Endothelial cell (in vitro differentiated cells): ENCODE measurements around the gene TSPYL1. TPM values are rescaled to one million over a fixed set of nuclear protein-coding genes. Genes with fewer than 3 reads are reported as not detected.
"Not testable (repeated sequence)": the region's sequence is repeated elsewhere in the genome, so short reads cannot be mapped to it uniquely, and the experiment has no call there.

Experiments
- DNase-seq: peaks from one replicate; pipeline ENCODE4 v3.0.0; 2021; ENCODE audit warnings: low spot score
- H3K27ac Mint-ChIP-seq: one replicate; pipeline ENCODE4 v1.8.0; 2021; ENCODE audit warnings: mixed read lengths, inconsistent platforms; ENCODE audit not compliant: unreplicated experiment
- H3K27me3 Mint-ChIP-seq: one replicate; pipeline ENCODE4 v1.8.0; 2021; ENCODE audit warnings: mild to moderate bottlenecking, moderate library complexity, mixed read lengths, inconsistent platforms; ENCODE audit not compliant: unreplicated experiment
- H3K36me3 Mint-ChIP-seq: one replicate; pipeline ENCODE4 v1.8.0; 2021; ENCODE audit warnings: mild to moderate bottlenecking, low read depth, mixed read lengths, inconsistent platforms; ENCODE audit not compliant: unreplicated experiment
- H3K4me1 Mint-ChIP-seq: one replicate; pipeline ENCODE4 v1.8.0; 2021; ENCODE audit warnings: mild to moderate bottlenecking, mixed read lengths, inconsistent platforms; ENCODE audit not compliant: unreplicated experiment
- H3K4me3 Mint-ChIP-seq: one replicate; pipeline ENCODE4 v1.8.0; 2021; ENCODE audit warnings: mild to moderate bottlenecking, mixed read lengths, inconsistent platforms; ENCODE audit not compliant: unreplicated experiment
- H3K9me3 Mint-ChIP-seq: one replicate; pipeline ENCODE4 v1.8.0; 2021; ENCODE audit warnings: mixed read lengths, inconsistent platforms; ENCODE audit not compliant: unreplicated experiment
- total RNA-seq: library from RNA; stranded (reverse); fragmentation: NEBNext Ultra II Directional; extraction: Animal tissue kit (Norgen Biotek cat#: 25700); gene quantifications from one replicate; pipeline ENCODE4 v1.2.1, GENCODE V29; 2021; ENCODE audit not compliant: unreplicated experiment
- TF ChIP-seq, protein P1 (sequence below): fragments of 200-600 bp; sonication (generic); IDR thresholded peaks from one replicate; pipeline ENCODE4 v1.5.0; 2021; ENCODE audit warnings: antibody characterized with exemption; ENCODE audit not compliant: unreplicated experiment

Gene TSPYL1
- total RNA-seq, 1 donor from 2014 or later, result 76.4 TPM

DNA sequence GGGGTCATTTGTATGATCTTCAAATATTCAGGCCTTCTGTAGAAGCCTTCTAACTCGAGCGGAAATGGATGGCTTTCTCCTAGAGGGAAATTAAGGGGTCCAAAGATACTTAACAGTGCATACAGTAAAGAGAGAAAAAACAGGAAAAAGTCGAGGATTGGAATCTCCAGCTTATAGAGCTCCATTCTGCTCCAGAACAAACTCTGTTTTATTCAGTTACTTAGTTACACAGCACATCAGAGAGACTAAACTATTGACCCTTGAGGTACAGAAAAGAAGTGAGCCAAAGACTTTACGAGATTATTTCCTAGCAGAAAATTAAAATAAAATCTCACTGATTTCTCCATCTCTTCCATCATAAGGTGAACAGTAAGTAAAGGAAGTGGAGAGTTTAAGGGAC is 47.3 kb upstream of the TSPYL1 start:
- H3K9me3 Mint-ChIP-seq, result no peaks in the 10 kb centered on the region
- H3K4me3 Mint-ChIP-seq, result no peak overlapping the region
- TF ChIP-seq, protein P1, sequence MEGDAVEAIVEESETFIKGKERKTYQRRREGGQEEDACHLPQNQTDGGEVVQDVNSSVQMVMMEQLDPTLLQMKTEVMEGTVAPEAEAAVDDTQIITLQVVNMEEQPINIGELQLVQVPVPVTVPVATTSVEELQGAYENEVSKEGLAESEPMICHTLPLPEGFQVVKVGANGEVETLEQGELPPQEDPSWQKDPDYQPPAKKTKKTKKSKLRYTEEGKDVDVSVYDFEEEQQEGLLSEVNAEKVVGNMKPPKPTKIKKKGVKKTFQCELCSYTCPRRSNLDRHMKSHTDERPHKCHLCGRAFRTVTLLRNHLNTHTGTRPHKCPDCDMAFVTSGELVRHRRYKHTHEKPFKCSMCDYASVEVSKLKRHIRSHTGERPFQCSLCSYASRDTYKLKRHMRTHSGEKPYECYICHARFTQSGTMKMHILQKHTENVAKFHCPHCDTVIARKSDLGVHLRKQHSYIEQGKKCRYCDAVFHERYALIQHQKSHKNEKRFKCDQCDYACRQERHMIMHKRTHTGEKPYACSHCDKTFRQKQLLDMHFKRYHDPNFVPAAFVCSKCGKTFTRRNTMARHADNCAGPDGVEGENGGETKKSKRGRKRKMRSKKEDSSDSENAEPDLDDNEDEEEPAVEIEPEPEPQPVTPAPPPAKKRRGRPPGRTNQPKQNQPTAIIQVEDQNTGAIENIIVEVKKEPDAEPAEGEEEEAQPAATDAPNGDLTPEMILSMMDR, result no peak
- H3K27ac Mint-ChIP-seq, result no peak overlapping the region
- H3K4me1 Mint-ChIP-seq, result peaks cover 10% of the 10 kb centered on the region
- no peaks in the 10 kb centered on the region for H3K27me3 Mint-ChIP-seq
- no peaks in the 10 kb centered on the region for H3K36me3 Mint-ChIP-seq
- no peak for DNase-seq

DNA sequence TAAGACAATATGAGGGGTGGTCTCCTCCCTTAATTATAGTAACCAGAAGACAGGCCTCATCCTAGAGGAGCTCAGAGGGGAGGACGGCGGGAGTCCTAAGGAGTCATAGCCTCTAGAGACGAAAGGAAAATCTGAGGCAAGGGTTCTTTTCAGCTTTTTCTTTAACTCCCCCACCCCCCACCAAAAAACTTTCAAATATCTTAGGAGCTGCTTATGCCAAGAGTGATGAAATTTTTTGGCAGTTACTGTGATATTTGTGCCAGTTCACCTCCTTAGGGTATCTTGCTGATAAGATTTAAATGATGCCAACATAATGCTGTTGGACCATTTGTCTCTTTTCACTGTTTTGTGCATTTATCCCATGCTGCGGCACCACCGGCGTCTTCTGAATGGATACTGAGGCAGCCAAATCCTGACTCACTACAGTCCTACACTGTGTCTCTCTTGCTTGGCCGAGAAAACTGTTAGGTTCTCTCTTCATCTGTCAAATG is 46.5 kb upstream of the TSPYL1 start:
- Mint-ChIP-seq H3K9me3 (no peaks in the 10 kb centered on the region), H3K27me3 (no peaks in the 10 kb centered on the region), H3K36me3 (no peaks in the 10 kb centered on the region), H3K27ac (no peak overlapping the region), H3K4me1 (peaks cover 10% of the 10 kb centered on the region), H3K4me3 (no peak overlapping the region)
- DNase-seq, result no peak
- TF ChIP-seq, protein P1, result no peak

DNA sequence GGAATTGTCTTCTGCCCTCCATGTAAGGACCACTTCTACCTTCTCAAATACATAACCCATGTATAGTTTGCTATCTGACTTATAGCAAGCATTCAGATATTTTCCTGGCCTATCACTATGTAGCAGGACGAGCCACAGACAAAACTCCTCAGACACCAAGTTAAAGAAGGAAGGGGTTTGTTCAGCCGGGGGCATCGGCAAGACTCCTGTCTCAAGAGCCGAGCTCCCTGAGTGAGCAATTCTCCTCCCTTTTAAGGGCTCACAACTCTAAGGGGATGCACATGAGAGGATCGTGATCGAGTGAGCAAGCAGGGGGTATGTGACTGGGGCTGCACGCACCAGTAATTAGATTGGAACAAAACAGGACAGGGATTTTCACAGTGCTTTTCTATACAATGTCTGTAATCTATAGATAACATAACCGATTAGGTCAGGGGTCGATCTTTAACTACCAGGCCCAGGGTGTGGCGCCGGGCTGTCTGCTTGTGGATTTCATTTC is 46.0 kb upstream of the TSPYL1 start:
- H3K27ac Mint-ChIP-seq, H3K36me3 Mint-ChIP-seq, H3K9me3 Mint-ChIP-seq, H3K4me3 Mint-ChIP-seq, DNase-seq, H3K27me3 Mint-ChIP-seq: not testable (repeated sequence)
- H3K4me1 Mint-ChIP-seq, result peaks cover 10% of the 10 kb centered on the region

DNA sequence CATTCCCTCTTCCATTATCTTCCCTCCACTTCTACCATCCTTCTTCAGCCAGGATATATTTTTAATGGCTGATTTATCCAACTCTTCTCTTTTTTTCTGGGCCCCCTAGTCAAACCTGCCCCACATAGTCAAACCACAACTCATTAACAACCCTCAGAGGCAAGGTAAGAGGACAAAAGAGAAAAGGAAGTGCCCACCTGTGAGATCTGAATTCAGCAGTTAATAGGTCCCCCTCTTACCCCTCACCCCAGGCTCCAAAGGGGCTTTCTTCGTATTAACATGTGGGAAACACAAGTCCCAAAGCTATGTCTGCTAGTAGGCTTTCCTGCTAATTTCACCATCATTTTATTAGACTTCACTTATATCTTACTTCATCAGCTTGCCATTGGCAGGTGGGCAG is 44.1 kb upstream of the TSPYL1 start:
- TF ChIP-seq, protein P1, result no peak
- Mint-ChIP-seq H3K36me3 (no peaks in the 10 kb centered on the region), H3K27ac (no peak overlapping the region), H3K4me1 (peaks cover 10% of the 10 kb centered on the region), H3K27me3 (no peaks in the 10 kb centered on the region), H3K9me3 (no peaks in the 10 kb centered on the region), H3K4me3 (no peak overlapping the region)
- no peak for DNase-seq

DNA sequence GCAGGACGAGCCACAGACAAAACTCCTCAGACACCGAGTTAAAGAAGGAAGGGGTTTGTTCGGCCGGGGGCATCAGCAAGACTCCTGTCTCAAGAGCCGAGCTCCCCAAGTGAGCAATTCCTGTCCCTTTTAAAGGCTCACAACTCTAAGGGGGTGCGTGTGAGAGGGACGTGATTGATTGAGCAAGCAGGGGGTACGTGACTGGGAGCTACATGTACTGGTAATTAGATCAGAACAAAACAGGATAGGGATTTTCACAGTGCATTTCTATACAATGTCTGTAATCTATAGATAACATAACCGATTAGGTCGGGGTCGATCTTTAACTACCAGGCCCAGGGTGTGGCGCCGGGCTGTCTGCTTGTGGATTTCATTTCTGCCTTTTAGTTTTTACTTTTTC is 42.2 kb upstream of the TSPYL1 start:
- not testable (repeated sequence) for DNase-seq, H3K9me3 Mint-ChIP-seq, H3K4me3 Mint-ChIP-seq, H3K27ac Mint-ChIP-seq, H3K27me3 Mint-ChIP-seq, H3K36me3 Mint-ChIP-seq, H3K4me1 Mint-ChIP-seq

DNA sequence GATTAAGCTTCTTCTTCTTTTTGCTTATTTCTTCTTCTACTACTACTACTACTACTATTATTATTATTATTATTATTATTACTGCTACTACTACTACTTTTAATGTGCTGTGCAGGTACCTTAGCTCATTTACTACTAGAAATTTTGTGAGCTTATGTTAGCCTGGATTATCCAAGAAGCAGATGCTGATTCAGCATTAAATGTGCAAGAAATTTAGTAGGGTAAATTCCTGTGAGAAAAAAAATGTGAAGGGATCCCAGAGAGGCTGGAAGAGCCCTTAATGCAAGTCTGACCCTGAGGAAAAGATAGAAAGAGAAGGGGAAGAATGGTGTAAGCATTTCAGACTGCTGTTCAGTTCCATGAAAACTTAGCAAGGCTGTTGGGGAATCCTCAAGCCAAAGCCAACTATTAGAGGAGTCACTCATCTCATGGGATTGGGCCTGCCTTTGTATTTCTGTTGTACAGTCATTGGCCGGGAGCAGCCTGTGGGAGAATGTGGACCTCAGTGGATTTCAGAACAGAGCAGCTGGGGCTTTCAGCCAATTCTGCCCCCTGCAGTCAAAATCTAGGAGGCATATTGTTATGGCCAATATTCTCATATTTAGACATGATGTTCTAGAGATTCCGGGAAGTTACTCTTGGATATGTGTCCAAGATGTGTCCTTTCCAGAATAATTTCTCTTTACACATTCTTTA is 37.2 kb upstream of the TSPYL1 start:
- Mint-ChIP-seq H3K27ac (no peak overlapping the region), H3K36me3 (no peaks in the 10 kb centered on the region), H3K4me3 (no peak overlapping the region)

More for the DNA sequence above, 37.2 kb upstream of the TSPYL1 start:
- Mint-ChIP-seq H3K4me1 (no peaks in the 10 kb centered on the region), H3K27me3 (no peaks in the 10 kb centered on the region), H3K9me3 (no peaks in the 10 kb centered on the region)
- DNase-seq, result no peak
- TF ChIP-seq, protein P1, result no peak
